Choroid plexus epithelial cell (primary cell): ENCODE data around the gene B3GNT3.

Experiments used
- DNase-seq: peaks from one replicate; pipeline ENCODE4 v3.0.0-alpha.2; 2010; ENCODE audit warnings: low read depth
- H3K4me3 ChIP-seq: 2 replicates; pipeline ENCODE4 v1.5.1; 2011; ENCODE audit warnings: low read depth, mild to moderate bottlenecking, control low read depth, low read length, moderate library complexity
- CTCF ChIP-seq: conservative IDR thresholded peaks from 2 replicates; pipeline ENCODE4 v1.5.1; 2011; ENCODE audit warnings: low read depth, mild to moderate bottlenecking, control low read depth, inconsistent platforms, low read length, moderate library complexity

B3GNT3 gene

DNA sequence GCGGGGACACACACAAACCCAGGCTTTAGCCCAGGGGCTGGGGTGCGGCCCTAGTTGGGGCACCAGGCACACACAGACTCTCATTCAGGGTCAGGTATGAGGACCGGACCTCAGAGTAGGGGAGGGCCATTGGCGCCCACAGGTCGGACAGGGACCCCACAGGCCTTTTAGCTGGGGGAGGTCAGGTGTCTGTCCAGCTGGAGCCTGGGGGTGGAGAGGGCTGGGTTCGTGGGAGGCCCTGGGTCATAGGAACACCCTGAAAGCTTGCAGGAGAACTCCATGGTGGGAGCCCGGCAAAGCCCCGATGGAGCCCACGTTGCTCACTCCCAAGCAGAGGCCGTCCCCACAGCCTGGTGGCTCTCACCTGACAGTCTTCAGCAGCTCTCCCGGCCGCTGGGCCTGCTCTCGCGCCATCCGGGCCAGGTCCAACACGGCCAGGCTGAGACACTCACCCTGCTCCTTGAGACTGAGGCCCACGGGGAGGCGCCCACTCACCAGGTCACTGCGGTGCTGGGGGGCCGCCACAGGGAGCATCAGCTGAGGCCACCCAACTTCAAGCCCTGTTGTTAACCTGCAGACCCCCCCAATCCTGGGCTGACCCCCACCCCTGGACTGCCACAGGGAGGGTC lies 47.8 kb downstream of the B3GNT3 start:
- no peak for DNase-seq
- TF ChIP-seq CTCF: no peak
- peak overlapping the region; percentile 54 for H3K4me3 ChIP-seq

DNA sequence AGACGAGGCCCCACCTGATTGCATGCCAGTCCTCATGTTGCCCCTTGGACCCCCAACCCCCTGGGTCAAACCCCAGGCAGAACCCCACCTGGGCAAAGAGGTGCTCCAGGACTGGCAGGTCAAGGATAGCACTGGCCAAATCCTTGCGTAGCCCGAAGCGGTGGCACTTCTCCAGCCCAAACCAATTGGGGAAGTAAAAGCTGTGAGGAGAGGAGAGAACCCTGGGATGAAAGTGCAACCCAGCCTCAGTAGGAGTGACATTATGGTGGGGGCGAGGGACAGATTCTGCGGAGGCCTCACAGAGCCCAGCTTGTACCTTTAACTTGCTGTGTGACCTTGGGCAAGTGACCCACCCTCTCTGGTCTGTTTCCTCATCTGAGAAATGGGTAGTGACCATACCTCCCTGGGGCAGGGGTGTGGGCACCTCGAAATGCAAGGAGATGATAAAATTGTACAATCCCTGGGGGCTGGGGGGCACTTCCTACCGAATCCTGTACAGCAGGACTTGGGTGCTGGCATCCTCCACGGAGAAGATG lies 48.4 kb downstream of the B3GNT3 start:
- H3K4me3 ChIP-seq: no peak overlapping the region
- DNase-seq: no peak
- TF ChIP-seq CTCF: no peak

- no peak for DNase-seq
- no peak overlapping the region for H3K4me3 ChIP-seq
- no peak for TF ChIP-seq CTCF
Observed at GRCh38 chr19:17843908-17844490, 49.1 kb downstream of the B3GNT3 start.

DNA sequence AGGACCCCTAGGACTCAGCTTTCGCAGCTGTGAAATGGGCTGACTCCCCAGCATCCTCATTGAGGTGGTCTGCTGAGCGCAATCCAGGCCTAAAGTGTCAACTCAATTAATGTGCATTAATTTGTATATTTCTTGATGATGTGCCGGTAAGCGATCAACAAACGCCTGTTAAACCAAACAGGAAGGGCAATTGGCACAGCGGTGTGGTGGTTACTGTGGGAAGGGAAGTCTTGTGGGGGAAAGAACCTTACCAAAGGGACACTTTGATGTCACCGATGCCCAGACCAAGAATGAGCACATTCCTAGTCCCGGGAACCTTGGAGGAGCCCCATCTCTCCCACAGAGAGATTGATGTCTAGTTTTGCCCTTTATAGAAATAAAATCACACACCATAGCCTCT lies 51.2 kb downstream of the B3GNT3 start:
- no peak overlapping the region for H3K4me3 ChIP-seq
- TF ChIP-seq CTCF: no peak
- DNase-seq: no peak

- no peak for TF ChIP-seq CTCF
- DNase-seq: peak; percentile 82
- peak within 1 kb of the TSS; percentile 63 for H3K4me3 ChIP-seq
Observed at GRCh38 chr19:17847538-17848366, 52.8 kb downstream of the B3GNT3 start, which contains the start of gene JAK3. JAK3 (minus strand) TSS chr19:17847982; CDS start chr19:17844417, 3,565 bp downstream.

DNA sequence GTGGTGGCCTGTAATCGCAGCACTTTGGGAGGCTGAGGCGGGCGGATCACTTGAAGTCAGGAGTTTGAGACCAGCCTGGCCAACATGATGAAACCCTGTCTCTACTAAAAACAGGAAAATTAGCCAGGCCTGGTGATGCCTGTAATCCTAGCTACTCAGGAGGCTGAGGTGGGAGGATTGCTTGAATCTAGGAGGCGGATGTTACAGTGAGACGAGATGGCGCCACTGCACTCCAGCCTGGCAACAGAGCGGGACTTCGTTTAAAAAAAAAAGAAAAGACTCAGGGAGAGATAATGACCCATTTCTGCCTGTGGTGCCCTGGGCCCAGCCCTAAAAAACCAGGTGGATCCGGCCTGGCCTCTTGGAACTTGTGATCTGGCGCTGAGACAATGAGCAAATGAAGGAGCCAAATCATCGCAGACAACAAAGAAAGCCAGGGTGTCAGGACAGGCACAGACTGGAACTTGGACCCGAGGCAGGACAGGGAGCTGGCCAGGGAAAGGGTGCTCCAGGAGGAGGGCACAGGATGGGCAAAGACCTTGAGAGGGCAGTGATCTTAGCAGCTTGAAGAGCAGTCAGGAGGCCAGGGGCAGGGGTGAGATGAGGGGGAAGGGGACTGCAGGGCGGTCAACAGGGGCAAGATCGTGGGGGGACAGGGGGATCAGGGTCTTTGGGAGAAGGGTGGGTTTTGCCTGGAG lies 53.8 kb downstream of the B3GNT3 start:
- no peak for TF ChIP-seq CTCF
- H3K4me3 ChIP-seq: no peak overlapping the region
- no peak for DNase-seq
